ELR (cell line): ENCODE measurements around the gene FCRLA.
"Not testable (repeated sequence)": the region's sequence is repeated elsewhere in the genome, so short reads cannot be mapped to it uniquely, and the experiment has no call there.

Source experiments
- DNase-seq: peaks from one replicate; pipeline ENCODE4 v3.0.0-alpha.2; 2015; ENCODE audit warnings: low read depth

The FCRLA gene

GRCh38 chr1:161706482-161707347 lies at the start of gene FCRLA:
Gene FCRLA, plus strand, starts transcription at chr1:161707229. Its CDS starts 36 bp downstream, at chr1:161707265.
- peak; percentile 97 for DNase-seq

GRCh38 chr1:161658524-161658923 lies 48.5 kb upstream of the FCRLA start:
- not testable (repeated sequence) for DNase-seq

GRCh38 chr1:161661660-161662311 lies 45.2 kb upstream of the FCRLA start:
- not testable (repeated sequence) for DNase-seq

GRCh38 chr1:161662684-161663339 lies 44.2 kb upstream of the FCRLA start, which contains the start of gene FCGR2B:
Gene FCGR2B, plus strand, starts transcription at chr1:161663143. Its CDS starts 99 bp downstream, at chr1:161663242.
- DNase-seq, result not testable (repeated sequence)

- not testable (repeated sequence) for DNase-seq
These were observed 43.5 kb upstream of the FCRLA start for GRCh38 chr1:161663569-161663968.

- DNase-seq, result not testable (repeated sequence)
These were observed 42.3 kb upstream of the FCRLA start for GRCh38 chr1:161664689-161665088.

GRCh38 chr1:161671045-161672020 lies 35.7 kb upstream of the FCRLA start:
- peak; percentile 4 for DNase-seq

GRCh38 chr1:161673437-161673836 lies 33.6 kb upstream of the FCRLA start:
- not testable (repeated sequence) for DNase-seq

- not testable (repeated sequence) for DNase-seq
These were observed 32.6 kb upstream of the FCRLA start for GRCh38 chr1:161674447-161674846.

GRCh38 chr1:161674908-161675307 lies 32.1 kb upstream of the FCRLA start:
- DNase-seq, result not testable (repeated sequence)

- DNase-seq, result no peak
These were observed 30.6 kb upstream of the FCRLA start for GRCh38 chr1:161676441-161676840.

- DNase-seq, result no peak
These were observed 29.9 kb upstream of the FCRLA start for GRCh38 chr1:161676958-161677689.

GRCh38 chr1:161678500-161678899 lies 28.5 kb upstream of the FCRLA start:
- DNase-seq, result no peak

GRCh38 chr1:161681879-161682278 lies 25.1 kb upstream of the FCRLA start:
- DNase-seq, result no peak

- DNase-seq, result no peak
These were observed 18.1 kb upstream of the FCRLA start for GRCh38 chr1:161688946-161689345.

- DNase-seq, result no peak
These were observed 15.2 kb upstream of the FCRLA start for GRCh38 chr1:161691846-161692245.

- DNase-seq, result not testable (repeated sequence)
These were observed 13.9 kb upstream of the FCRLA start for GRCh38 chr1:161693020-161693712.

- not testable (repeated sequence) for DNase-seq
These were observed 8.7 kb upstream of the FCRLA start for GRCh38 chr1:161698302-161698701.

GRCh38 chr1:161702250-161702649 lies 4.8 kb upstream of the FCRLA start:
- no peak for DNase-seq

- no peak for DNase-seq
These were observed 1.5 kb upstream of the FCRLA start for GRCh38 chr1:161705537-161705936.
